NCI-H146 treated with DMSO at 0.1 percent for 48 hours (cell line): ENCODE data around the gene CCM2.

Source experiments
- DNase-seq: peaks from one replicate; lab custom pipeline; 2025; ENCODE audit not compliant: unreplicated experiment; lab: John Stamatoyannopoulos, UW

CCM2 gene

GRCh38 chr7:45118292-45118691, 118.3 kb downstream of the CCM2 start:
- DNase-seq = no peak

DNA sequence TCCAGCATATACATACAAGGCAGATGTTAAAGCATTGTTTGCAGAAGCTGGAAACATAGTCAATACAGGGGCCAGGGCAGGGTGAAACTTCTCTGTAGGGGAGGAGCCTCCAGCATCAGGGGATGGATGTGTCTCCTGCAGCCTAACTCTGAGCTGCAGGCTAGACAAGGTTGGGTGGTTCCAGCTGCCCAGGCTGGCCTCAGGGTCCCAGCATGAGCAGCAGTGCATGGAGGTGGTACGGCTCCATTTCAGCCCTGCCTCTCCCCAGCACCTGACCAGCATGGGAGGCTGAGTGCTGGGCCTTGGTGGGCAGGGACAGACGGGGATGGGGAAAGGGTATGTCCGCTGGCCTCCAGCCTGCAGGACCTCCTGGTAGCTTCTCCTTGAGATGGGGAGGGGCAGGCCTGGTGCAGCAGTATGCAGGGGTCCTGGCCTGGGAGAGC, 118.9 kb downstream of the CCM2 start:
- DNase-seq = no peak

DNA sequence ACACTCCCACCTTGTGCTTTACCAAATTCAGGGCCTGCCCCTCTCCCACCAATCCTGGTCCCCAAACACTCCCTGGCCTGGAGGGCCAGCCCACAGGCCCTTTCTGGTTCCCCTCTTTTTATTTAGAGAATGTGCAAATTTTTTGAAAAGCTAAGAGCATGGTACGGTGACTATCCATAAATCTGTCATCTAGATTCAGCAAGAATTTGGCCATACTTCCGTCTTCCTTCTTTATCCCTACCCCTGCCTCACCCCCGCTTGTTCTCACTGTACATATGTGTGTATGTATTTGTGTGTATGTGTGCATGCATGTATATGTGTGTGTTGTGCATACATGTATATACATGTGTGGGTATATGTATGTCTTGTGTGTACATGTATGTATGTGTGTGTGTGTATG, 119.5 kb downstream of the CCM2 start:
- DNase-seq = no peak

DNA sequence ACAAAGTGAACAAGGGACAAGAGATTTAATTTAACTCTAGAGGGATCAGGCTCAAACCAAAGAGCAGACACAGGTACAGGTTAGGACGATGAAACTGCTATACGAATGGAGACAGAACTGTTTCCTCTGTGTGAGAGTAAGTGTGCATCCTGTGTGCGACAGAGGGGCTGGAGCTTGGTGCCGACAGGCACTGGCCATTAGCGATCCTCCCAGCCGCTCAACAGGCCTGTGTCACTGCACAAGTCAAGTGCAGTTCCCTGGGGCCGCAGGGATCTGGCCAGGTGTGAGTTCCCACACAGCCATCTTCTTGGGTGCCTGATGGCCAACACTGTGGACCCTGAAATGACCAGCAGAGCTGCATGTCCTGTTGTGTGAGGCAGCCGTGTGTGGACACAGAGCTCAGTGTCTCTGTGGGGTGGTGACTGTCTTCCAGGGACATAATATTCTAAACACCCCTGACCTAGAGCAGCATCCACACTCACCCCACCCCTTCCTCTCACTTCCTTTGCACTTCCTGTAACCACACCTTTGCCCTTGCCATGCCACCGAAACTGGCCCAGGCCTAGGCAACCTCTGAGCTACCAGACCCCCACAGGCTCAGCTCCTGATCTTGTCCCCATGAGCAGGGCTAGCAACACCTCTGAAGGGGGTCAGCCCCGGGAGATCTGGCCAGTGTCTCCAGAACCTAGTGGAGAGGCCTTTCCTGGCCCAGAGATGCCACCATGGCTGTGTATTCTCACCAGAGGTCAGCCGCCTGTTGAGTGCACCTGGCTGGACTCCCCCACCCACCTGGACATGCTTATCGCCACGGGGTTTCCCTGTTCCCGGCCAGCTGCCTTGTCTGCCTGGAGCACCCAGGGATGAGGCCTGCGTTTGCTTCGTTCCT, 123.2 kb downstream of the CCM2 start:
- peak; percentile 79 for DNase-seq

DNA sequence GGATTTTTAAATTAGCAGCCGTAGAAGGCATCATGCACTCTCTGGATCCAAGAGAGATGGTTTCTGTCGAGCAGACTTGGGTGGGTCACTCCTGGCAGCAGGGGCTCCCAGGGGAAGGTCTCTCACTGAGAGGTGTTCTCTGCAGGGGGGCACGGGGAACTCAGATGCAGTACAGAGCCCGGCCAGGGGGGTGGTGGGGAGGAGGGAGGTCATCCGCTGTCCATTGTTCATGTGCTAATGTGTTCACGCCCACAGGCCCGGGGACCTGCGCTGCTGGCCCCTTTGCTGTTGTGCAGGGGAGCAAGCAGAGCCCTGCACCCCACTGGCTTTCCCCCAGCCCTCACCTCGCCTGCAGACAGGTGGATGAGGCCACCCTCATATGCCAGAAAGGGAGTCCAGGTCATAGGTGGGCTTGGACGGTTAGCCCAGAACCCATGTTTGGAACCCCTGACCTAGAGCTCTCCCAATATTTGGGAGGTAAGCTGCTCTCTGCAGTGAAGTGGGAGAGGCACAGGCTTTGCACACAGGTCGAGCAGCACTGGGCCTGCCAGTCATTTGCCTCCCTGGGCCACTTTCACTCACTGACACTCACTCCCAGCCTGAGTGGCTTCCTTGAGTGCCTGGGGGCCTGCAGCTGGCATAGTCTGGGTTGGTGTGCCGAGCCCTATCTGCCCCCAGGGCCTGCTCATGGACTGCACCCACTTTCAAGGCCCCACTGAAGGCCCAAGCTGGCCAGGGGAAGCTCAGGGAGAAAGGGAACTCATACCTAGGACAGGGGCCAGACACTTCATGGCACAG, 124.1 kb downstream of the CCM2 start:
- DNase-seq = peak; percentile 79

GRCh38 chr7:45125193-45125904, 125.3 kb downstream of the CCM2 start:
- no peak for DNase-seq
